Uterus (tissue), 4 donors: Measurements from ENCODE around the gene MSI2. TPM values are rescaled to one million over a fixed set of nuclear protein-coding genes. Genes with fewer than 3 reads are reported as not detected.

Source experiments
- DNase-seq, 2 donors: peaks; one replicate each; pipeline ENCODE4 v3.0.0-alpha.2; 2019 to 2020
- H3K27ac ChIP-seq, 2 donors: fragments of 200-600 bp; sonication (generic); 1 replicate in 1 of 2; 2 replicates in 1 of 2; pipeline ENCODE4 v1.5.1; 2016 to 2018
- H3K27me3 ChIP-seq, 2 donors: fragments of 200-600 bp; sonication (generic); one replicate each; pipeline ENCODE4 v1.5.1; 2018 to 2019; ENCODE audit warnings: control low read depth in 1 of 2
- H3K36me3 ChIP-seq, 2 donors: fragments of 200-600 bp; sonication (generic); one replicate each; pipeline ENCODE4 v1.5.1; 2019; ENCODE audit warnings: control low read depth in 1 of 2
- H3K4me1 ChIP-seq, 2 donors: fragments of 200-600 bp; sonication (generic); one replicate each; pipeline ENCODE4 v1.5.1; 2018 to 2019; ENCODE audit warnings: control low read depth in 1 of 2
- H3K4me3 ChIP-seq, 2 donors: fragments of 200-600 bp; sonication (generic); 1 replicate in 1 of 2; 2 replicates in 1 of 2; pipeline ENCODE4 v1.5.1; 2018 to 2019; ENCODE audit warnings: mild to moderate bottlenecking in 1 of 2
- H3K9me3 ChIP-seq, 2 donors: fragments of 200-600 bp; sonication (generic); one replicate each; pipeline ENCODE4 v1.5.1; 2019; ENCODE audit warnings: control low read depth in 1 of 2
- POLR2A ChIP-seq, 2 donors: fragments of 450-650 bp; IDR thresholded peaks; one replicate each; pipeline ENCODE4 v1.6.1; 2016; ENCODE audit warnings: antibody characterized with exemption in 2 of 2, mild to moderate bottlenecking in 1 of 2, moderate library complexity in 1 of 2
- intact Hi-C: fragments of 100-400 bp; cut with DNase I; formaldehyde crosslinking; loops from one replicate; pipeline ENCODE4 v1.15.1; 2023; ENCODE audit warnings: low total_unique reads
- small RNA-seq: library from RNA; depleted of rRNA; stranded (forward); fragments of <200 nt; gene quantifications from one replicate; pipeline ENCODE3, GENCODE V24; 2016
- total RNA-seq, 4 donors: library from RNA; depleted of rRNA in 3 of 4; stranded (reverse); fragments of >200 nt in 3 of 4; gene quantifications; one replicate each; pipeline versions ENCODE4 v1.1.0 to v1.2.4, GENCODE V29; 2014 to 2023
- TF ChIP-seq, protein P1 (sequence below), 4 experiments: fragments of 200-600 bp in 2 of 4; fragments of 450-650 bp in 2 of 4; sonication (generic) in 2 of 4; IDR thresholded peaks; one replicate each; pipeline ENCODE4 v1.5.1; 2016 to 2019; ENCODE audit warnings: antibody characterized with exemption in 4 of 4, mild to moderate bottlenecking in 2 of 4, moderate library complexity in 1 of 4
- donor health status: DM: yes; HTN: yes; CAD: no.

Gene MSI2
- total RNA-seq, 4 donors from 2014 or later = 13.2 to 60.8 (median 44.5) TPM

DNA sequence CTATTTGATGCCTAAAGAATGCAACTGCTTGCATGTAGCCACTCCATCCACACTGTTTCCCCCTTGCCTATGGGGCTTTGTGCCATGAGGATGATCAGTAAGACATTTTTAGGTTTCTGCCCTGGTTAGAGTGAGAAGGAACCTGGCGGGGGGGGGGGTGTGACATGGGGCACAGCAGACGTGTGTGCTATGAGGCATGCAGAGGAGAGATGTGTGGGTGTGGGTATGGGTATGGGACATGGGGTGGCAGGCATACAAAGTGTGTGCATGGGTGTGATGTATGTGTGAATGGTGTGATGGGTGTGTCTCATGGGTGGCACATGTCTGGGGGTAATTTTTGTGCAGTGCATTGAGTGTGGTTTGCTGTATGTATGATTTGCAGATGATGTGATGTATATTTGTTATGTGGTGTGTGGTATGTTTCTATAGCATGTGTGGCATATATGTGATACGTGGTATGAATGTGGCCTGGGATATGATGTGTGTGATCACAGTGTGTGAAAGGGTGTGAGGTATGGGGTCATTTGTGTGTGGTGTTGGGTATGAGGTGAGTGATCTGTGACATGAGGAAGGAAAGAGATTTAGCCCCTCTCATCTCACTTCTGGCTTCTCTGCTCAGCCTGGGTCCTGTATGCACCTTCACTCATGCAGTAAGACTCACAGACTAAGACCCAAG is 473.8 kb downstream of the MSI2 start:
- no peak overlapping the region for H3K4me3 ChIP-seq
- intact Hi-C loops = no loop called here
- no peaks in the 10 kb centered on the region for H3K4me1 ChIP-seq
- no peaks in the 10 kb centered on the region for H3K27me3 ChIP-seq
- H3K36me3 ChIP-seq = no peaks in the 10 kb centered on the region
- TF ChIP-seq, protein P1, sequence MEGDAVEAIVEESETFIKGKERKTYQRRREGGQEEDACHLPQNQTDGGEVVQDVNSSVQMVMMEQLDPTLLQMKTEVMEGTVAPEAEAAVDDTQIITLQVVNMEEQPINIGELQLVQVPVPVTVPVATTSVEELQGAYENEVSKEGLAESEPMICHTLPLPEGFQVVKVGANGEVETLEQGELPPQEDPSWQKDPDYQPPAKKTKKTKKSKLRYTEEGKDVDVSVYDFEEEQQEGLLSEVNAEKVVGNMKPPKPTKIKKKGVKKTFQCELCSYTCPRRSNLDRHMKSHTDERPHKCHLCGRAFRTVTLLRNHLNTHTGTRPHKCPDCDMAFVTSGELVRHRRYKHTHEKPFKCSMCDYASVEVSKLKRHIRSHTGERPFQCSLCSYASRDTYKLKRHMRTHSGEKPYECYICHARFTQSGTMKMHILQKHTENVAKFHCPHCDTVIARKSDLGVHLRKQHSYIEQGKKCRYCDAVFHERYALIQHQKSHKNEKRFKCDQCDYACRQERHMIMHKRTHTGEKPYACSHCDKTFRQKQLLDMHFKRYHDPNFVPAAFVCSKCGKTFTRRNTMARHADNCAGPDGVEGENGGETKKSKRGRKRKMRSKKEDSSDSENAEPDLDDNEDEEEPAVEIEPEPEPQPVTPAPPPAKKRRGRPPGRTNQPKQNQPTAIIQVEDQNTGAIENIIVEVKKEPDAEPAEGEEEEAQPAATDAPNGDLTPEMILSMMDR (IDR thresholded peaks at IDR 0.05) = no peak
- TF ChIP-seq POLR2A (IDR thresholded peaks at IDR 0.05) = no peak
- no peaks in the 10 kb centered on the region for H3K9me3 ChIP-seq
- H3K27ac ChIP-seq = no peak overlapping the region
- no peak for DNase-seq

DNA sequence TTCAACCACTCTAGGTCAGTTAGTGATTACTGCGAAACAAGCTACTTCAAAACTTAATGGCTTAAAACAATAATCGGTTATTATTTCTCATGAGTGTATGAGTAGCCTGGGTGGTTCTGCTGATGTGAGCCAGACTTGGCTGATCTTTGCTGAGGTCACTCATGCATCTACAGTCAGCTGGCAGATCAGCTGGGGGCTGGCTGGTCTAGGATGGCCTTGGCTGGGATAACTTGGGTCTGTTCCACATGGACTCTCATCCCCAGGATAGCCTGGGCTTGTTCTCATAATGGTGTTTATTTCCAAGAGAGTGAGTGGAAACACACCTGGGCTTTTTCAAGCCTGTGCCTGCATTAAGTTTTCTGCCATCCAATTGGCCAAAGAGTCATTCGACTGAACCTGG is 475.7 kb downstream of the MSI2 start:
- Histone ChIP-seq H3K36me3 (no peaks in the 10 kb centered on the region), H3K27ac (no peak overlapping the region), H3K27me3 (no peaks in the 10 kb centered on the region), H3K4me3 (no peak overlapping the region), H3K4me1 (no peaks in the 10 kb centered on the region), H3K9me3 (no peaks in the 10 kb centered on the region)
- TF ChIP-seq, protein P1 (IDR thresholded peaks at IDR 0.05) = no peak
- no peak for TF ChIP-seq POLR2A (IDR thresholded peaks at IDR 0.05)
- no peak for DNase-seq
- intact Hi-C loops = no loop called here

DNA sequence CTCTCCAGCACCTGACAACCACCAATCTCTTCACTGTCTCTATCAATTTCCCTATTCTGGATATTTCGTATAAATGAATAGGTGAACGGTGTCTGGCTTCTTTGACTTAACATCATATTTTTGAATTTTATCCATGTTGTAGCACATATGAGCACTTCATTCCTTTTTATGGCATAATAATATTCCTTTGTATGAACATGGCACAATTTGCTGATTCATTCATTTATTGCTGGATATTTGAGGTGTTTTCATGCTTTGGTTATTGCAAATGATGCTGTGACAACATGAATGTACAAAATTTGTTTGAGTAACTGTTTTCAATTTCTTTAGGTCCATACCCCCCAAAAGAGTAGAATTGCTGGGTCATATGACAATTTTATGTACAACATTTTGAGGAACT is 476.8 kb downstream of the MSI2 start:
- Histone ChIP-seq H3K4me3 (no peak overlapping the region), H3K36me3 (no peaks in the 10 kb centered on the region), H3K27me3 (no peaks in the 10 kb centered on the region), H3K9me3 (no peaks in the 10 kb centered on the region), H3K4me1 (no peaks in the 10 kb centered on the region), H3K27ac (no peak overlapping the region)
- no peak for TF ChIP-seq POLR2A (IDR thresholded peaks at IDR 0.05)
- TF ChIP-seq, protein P1 (IDR thresholded peaks at IDR 0.05) = no peak
- no peak for DNase-seq
- intact Hi-C loops = no loop called here

Small RNA genes within 50 kb of the gene (small RNA-seq; reads per million reads assigned to genes)
- gene RN7SL449P (not detected), gene RNU7-134P (not detected)

Other genes with a start within 250 kb of the MSI2 start
- 100 to 1,000 TPM in 1 of 4 donors, 10 to 100 TPM in 2, 1 to 10 TPM in 1; 7.1 to 264 (median 37.4) TPM for gene AKAP1, start 171.3 kb upstream of the MSI2 start, total RNA-seq